Keratinocyte (primary cell): ENCODE measurements around the gene TEAD3. TPM values are rescaled to one million over a fixed set of nuclear protein-coding genes. Genes with fewer than 3 reads are reported as not detected.

Experiments used
- DNase-seq: peaks from one replicate; pipeline ENCODE4 v3.0.0-alpha.2; 2011; ENCODE audit warnings: low read depth, missing footprints, low spot score
- FAIRE-seq: peaks from 2 replicates; lab custom pipeline; 2011; peaks lifted over from hg19 to GRCh38; lab: Jason Lieb, UNC
- H2AFZ ChIP-seq: 2 replicates; pipeline ENCODE4 v1.6.0; 2012; ENCODE audit warnings: low read length, control low read depth, inconsistent platforms; ENCODE audit not compliant: control insufficient read depth
- H3K27ac ChIP-seq: 2 replicates; pipeline ENCODE4 v1.5.1; 2011; ENCODE audit warnings: low read length; ENCODE audit not compliant: control insufficient read depth, insufficient read depth
- H3K27me3 ChIP-seq: 3 replicates; pipeline ENCODE4 v1.6.0; 2011; ENCODE audit warnings: low read length; ENCODE audit not compliant: control insufficient read depth, insufficient read depth; ENCODE audit errors: extremely low read depth
- H3K36me3 ChIP-seq, 2 experiments: 2 replicates in 1 of 2; 3 replicates in 1 of 2; pipeline ENCODE4 v1.5.1; 2011; ENCODE audit warnings: low read length in 2 of 2, mild to moderate bottlenecking in 1 of 2; ENCODE audit not compliant: control insufficient read depth in 2 of 2, insufficient read depth in 2 of 2; ENCODE audit errors: extremely low read depth in 1 of 2
- H3K4me1 ChIP-seq: 3 replicates; pipeline ENCODE4 v1.5.1; 2011; ENCODE audit warnings: low read length; ENCODE audit not compliant: control insufficient read depth, insufficient read depth; ENCODE audit errors: extremely low read depth
- H3K4me2 ChIP-seq: 3 replicates; pipeline ENCODE4 v1.6.0; 2011; ENCODE audit warnings: low read depth, low read length; ENCODE audit not compliant: control insufficient read depth, insufficient read depth; ENCODE audit errors: extremely low read depth
- H3K4me3 ChIP-seq, 3 experiments: fragments of 200-600 bp in 1 of 3; sonication (generic) in 1 of 3; 2 replicates in 2 of 3; 3 replicates in 1 of 3; pipeline ENCODE4 v1.5.1; 2011 to 2016; ENCODE audit warnings: low read length in 3 of 3, mild to moderate bottlenecking in 3 of 3, control low read depth in 2 of 3, inconsistent platforms in 1 of 3, low read depth in 1 of 3, mixed read lengths in 1 of 3, mixed run types in 1 of 3, moderate library complexity in 1 of 3; ENCODE audit not compliant: control insufficient read depth in 2 of 3, insufficient read depth in 2 of 3; ENCODE audit errors: extremely low read depth in 1 of 3
- H3K79me2 ChIP-seq: 2 replicates; pipeline ENCODE4 v1.6.0; 2012; ENCODE audit warnings: low read length; ENCODE audit not compliant: control insufficient read depth, insufficient read depth
- H3K9ac ChIP-seq: 3 replicates; pipeline ENCODE4 v1.6.0; 2011; ENCODE audit warnings: low read length; ENCODE audit not compliant: control insufficient read depth, insufficient read depth; ENCODE audit errors: extremely low read depth
- H3K9me1 ChIP-seq: 3 replicates; pipeline ENCODE4 v1.6.0; 2011; ENCODE audit warnings: low read length; ENCODE audit not compliant: control insufficient read depth, insufficient read depth; ENCODE audit errors: extremely low read depth
- H3K9me3 ChIP-seq: 2 replicates; pipeline ENCODE4 v1.5.1; 2012; ENCODE audit warnings: low read depth, low read length; ENCODE audit not compliant: control insufficient read depth
- H4K20me1 ChIP-seq: 3 replicates; pipeline ENCODE4 v1.6.0; 2011; ENCODE audit warnings: low read length; ENCODE audit not compliant: control insufficient read depth, insufficient read depth; ENCODE audit errors: extremely low read depth
- CTCF ChIP-seq, 3 experiments: IDR thresholded peaks in 1 of 3; conservative IDR thresholded peaks in 1 of 3; optimal IDR thresholded peaks in 1 of 3; 2 replicates in 2 of 3; 3 replicates in 1 of 3; pipeline versions ENCODE3 to v1.5.1; 2011; ENCODE audit warnings: low read length in 3 of 3, mild to moderate bottlenecking in 3 of 3, moderate library complexity in 2 of 3, control low read depth in 1 of 3, inconsistent platforms in 1 of 3; ENCODE audit not compliant: insufficient read depth in 2 of 3; ENCODE audit errors: extremely low read depth in 1 of 3
- EZH2 ChIP-seq: IDR thresholded peaks from one replicate; pipeline ENCODE4 v1.6.1; 2012; ENCODE audit warnings: inconsistent platforms, mild to moderate bottlenecking, low read length, moderate library complexity
- dilution Hi-C: fragments of 300-500 bp; cut with MboI; formaldehyde crosslinking; loops from one replicate; pipeline ENCODE4 v1.7.0; 2020; ENCODE audit warnings: low sequenced_read_pairs; ENCODE audit not compliant: extremely low pct_ligation_motif_present
- polyA plus RNA-seq, 5 experiments: library from polyadenylated mRNA; depleted of rRNA in 3 of 5; stranded (reverse) in 3 of 5; stranded (forward) in 1 of 5; unstranded in 1 of 5; fragments of >200 nt; gene quantifications; 1 replicate in 1 of 5; 2 replicates in 3 of 5; 3 replicates in 1 of 5; pipeline versions ENCODE4 v1.2.1 to v1.2.3, GENCODE V29; 2011 to 2012; ENCODE audit warnings: missing spikeins in 2 of 5, low read depth in 1 of 5, low replicate concordance in 1 of 5

The TEAD3 gene
- polyA plus RNA-seq, 1 donor (not counting 4 experiments of a cell fraction or from before 2014, with no cell fraction given): 5.7 TPM

GRCh38 chr6:35470663-35471120 is 26.2 kb downstream of the TEAD3 start:
- Histone ChIP-seq H3K27me3 (no peaks in the 10 kb centered on the region), H3K4me3 (peak overlapping the region; percentile 81 to 94 (median 85)), H3K9me3 (no peaks in the 10 kb centered on the region), H3K79me2 (peaks cover 28% of the 10 kb centered on the region), H4K20me1 (peaks cover 41% of the 10 kb centered on the region), H3K36me3 (peaks cover 16 to 62% of the 10 kb centered on the region in 2 experiments), H3K9ac (peak overlapping the region; percentile 98), H3K9me1 (peaks cover 3% of the 10 kb centered on the region), H2AFZ (no peak overlapping the region), H3K27ac (peak overlapping the region; percentile 92), H3K4me2 (peak overlapping the region; percentile 92), H3K4me1 (peaks cover 15% of the 10 kb centered on the region)
- FAIRE-seq (no peak), DNase-seq (no peak)
- TF ChIP-seq EZH2 (no peak), CTCF (optimal IDR thresholded peaks at IDR 0.05 in 1 of 3, IDR thresholded peaks at IDR 0.05 in 1 of 3, conservative IDR thresholded peaks at IDR 0.05 in 1 of 3; ENCODE audit: extremely low read depth in 1 of 3, insufficient read depth in 2 of 3, low read length in 3 of 3) (no peak)
- dilution Hi-C loops: no loop called here

DNA sequence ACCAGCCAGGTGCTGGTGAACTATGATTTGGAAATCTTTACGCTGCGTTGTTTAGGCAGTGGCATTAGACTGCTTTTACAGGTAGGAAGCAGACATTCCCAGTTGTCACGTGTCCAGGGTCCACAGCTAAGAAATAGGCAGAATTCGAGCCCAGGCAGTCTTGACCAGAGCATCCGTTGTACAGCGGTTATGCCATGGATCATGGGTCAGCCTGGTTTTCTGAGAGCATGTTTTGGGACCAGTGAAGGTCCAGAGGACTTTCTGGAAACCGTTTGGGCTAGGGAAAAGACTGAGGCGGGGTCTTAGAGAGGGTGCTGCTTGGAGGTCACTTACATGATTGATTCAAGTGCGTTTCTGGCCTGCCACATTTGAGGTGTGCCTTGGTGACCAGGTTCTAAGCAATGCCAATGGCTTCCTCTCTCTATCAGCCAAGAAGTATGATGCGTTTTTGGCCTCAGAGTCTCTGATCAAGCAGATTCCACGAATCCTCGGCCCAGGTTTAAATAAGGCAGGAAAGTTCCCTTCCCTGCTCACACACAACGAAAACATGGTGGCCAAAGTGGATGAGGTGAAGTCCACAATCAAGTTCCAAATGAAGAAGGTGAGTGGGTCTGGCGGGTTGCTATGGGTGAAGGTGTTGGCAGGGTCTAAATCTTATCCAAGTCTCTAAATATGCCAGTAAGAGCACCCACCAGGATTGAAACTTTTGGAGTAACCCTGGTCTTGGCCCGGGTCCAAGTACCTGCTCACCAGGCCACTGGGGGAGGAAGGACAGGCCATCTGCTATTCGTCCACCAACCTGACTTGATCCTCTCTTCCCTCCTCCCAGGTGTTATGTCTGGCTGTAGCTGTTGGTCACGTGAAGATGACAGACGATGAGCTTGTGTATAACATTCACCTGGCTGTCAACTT is 26.9 kb downstream of the TEAD3 start:
- H3K36me3 ChIP-seq: peaks cover 16 to 57% of the 10 kb centered on the region in 2 experiments
- H3K9me3 ChIP-seq: no peaks in the 10 kb centered on the region
- peaks cover 41% of the 10 kb centered on the region for H4K20me1 ChIP-seq
- DNase-seq (no peak), FAIRE-seq (no peak)
- H3K79me2 ChIP-seq: peaks cover 28% of the 10 kb centered on the region
- H3K9me1 ChIP-seq: peaks cover 3% of the 10 kb centered on the region
- dilution Hi-C loops: no loop called here
- peak overlapping the region; percentile 98 for H3K9ac ChIP-seq
- H3K27me3 ChIP-seq: no peaks in the 10 kb centered on the region
- TF ChIP-seq EZH2 (no peak), CTCF (optimal IDR thresholded peaks at IDR 0.05 in 1 of 3, IDR thresholded peaks at IDR 0.05 in 1 of 3, conservative IDR thresholded peaks at IDR 0.05 in 1 of 3; ENCODE audit: extremely low read depth in 1 of 3, insufficient read depth in 2 of 3, low read length in 3 of 3) (no peak)
- H3K4me2 ChIP-seq: peak overlapping the region; percentile 92
- H3K4me1 ChIP-seq: peaks cover 15% of the 10 kb centered on the region
- no peak overlapping the region for H2AFZ ChIP-seq
- H3K4me3 ChIP-seq: peak overlapping the region; percentile 81 to 94 (median 85)
- peak overlapping the region; percentile 92 for H3K27ac ChIP-seq
